HG02870 (cell line): ENCODE data around the gene C1QB.

ENCODE experiments used
- ATAC-seq: cut with Tn5 transposase; IDR thresholded peaks from one replicate; pipeline ENCODE4 v1.9.1; 2021; ENCODE audit warnings: mild to moderate bottlenecking, moderate library complexity; ENCODE audit not compliant: unreplicated experiment

The C1QB gene

DNA sequence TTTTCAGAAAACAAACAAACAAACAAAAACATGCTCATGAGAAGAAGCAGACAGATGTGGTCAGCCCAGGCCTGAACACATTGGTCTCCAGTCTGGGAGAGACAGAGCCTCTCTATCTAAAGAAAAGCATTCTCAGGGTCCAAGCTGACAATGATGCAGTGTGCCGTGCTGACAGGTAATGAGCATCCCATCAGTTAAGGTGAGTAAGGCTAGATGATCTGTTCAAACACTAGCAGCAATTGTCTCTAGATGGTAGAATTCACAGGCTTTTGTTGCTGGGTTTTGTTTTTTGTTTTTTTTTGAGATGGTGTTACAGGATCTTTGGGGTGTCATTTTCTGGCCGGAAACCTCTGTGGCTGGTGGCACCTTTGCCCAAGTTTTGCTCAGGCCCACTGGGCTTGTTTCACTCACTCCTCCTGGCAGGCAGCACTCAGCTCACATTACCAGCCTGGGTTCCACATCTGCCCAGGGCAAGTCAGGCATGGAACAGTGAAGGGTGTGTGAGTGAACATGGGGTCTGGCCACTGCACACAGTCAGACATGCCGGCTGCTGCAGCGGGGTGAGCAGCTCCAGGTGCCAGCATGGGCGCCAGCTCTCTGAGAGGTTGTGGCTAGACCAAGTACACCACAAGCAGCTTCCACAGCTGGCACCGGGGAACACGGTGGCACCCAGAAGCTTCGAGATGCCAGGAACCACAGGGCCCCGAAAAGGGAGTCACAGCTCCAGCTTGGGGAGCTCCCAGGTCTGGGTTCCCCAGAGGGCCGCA, 19.2 kb upstream of the C1QB start:
- no peak for ATAC-seq

DNA sequence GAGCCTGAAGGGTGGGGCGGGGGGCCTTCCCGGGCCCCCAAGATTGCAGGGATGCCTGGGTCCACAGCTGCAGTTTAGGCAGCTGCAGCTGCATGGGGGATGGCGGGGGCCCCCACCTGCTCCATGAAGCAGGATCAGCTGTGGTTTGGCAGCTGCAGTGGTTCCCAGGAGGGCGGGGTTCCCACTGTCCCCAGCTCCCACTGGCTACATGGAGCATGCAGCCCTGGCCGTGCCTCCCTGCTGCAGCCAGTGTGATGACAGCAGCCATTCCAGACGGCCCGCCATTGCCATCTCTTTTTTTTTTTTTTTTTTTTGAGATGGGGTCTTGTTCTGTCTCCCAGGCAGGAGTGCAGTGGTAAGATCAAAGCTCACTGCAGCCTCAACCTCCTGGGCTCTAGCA, 17.6 kb upstream of the C1QB start:
- ATAC-seq, result no peak

DNA sequence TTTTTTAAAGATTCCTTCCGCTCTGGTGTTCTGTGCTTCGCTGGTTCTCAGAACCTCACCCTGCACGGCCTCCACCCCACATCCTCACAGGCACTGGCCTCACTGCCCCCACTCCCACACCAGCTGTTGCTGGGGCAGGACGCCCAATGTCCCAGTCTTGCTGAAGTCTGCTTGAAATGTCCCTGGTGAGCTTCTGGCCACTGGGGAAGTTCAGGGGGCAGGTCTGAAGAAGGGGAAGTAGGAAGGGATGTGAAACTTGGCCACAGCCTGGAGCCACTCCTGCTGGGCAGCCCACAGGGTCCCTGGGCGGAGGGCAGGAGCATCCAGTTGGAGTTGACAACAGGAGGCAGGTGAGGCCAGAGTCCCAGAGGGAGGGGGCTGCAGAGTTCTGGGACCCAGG, 16.7 kb upstream of the C1QB start, which contains the start of gene C1QA:
Gene C1QA (plus strand): TSS at position 276 of the 400 bp plus-strand sequence. CDS start 989 bp downstream, outside the sequence.
- ATAC-seq, result no peak

DNA sequence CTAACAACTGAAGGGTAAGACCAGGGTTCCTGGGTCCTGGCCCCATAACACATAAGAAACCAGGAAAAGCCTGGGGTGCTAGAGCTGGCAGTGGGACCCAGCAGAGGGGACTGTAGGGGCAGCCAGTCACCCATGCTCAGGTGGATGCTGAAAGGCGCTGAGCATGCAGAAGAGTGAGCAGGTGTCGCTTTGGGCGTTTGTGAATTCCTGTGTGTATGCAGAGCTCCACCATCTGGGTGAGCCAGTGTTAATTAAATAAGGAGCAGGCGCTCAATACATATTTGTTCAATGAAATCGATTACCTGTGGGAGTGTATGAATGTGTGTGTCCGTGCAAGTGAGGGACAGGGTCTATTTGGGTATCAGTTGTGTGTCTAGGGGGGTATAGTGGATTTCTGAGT, 16.1 kb upstream of the C1QB start:
- no peak for ATAC-seq

DNA sequence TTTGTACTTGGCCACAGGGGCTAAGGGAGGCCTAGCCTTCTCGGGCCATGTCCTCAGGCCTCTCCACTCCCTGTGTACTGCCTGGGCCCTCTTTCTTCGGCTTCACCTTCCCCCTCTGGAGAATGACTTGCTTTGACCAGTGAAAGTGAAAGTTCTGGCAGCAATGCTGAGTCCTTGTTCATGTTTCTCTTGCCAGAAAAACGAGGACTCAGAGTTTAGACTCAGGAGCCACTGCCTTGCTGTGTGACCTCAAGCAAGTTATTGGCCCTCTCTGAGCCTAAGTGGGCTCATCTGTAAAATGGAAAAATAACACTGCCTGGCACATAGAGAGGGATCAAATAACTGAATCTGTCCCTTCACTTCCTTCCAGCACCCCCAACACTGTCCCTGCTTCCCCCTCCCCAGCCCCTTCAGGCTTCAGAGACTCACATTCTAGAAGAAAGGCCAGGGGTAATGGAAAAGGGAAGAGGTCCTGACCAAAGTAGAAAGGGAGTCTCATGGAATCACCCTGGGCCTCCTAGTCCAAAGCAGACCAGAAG, 15.1 kb upstream of the C1QB start:
- ATAC-seq, result no peak

DNA sequence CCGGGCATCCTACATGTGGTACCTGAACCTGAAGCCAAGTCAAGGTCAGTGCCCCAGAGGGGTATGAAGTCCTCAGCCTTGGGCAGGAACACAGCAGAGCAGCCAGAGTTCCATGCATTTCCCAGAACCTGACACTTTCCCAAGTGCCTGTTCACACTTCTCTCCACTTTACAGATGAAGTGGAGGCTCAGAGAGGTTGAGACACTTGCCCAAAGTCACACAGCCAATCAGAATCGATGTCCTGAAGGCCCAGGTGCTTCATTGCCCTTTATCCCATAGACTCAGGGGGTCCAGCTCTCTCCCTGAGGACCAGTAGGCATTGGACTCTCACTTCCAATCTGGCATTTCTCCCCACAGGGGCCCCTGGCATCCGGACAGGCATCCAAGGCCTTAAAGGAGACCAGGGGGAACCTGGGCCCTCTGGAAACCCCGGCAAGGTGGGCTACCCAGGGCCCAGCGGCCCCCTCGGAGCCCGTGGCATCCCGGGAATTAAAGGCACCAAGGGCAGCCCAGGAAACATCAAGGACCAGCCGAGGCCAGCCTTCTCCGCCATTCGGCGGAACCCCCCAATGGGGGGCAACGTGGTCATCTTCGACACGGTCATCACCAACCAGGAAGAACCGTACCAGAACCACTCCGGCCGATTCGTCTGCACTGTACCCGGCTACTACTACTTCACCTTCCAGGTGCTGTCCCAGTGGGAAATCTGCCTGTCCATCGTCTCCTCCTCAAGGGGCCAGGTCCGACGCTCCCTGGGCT, 14.4 kb upstream of the C1QB start:
- ATAC-seq, result no peak

DNA sequence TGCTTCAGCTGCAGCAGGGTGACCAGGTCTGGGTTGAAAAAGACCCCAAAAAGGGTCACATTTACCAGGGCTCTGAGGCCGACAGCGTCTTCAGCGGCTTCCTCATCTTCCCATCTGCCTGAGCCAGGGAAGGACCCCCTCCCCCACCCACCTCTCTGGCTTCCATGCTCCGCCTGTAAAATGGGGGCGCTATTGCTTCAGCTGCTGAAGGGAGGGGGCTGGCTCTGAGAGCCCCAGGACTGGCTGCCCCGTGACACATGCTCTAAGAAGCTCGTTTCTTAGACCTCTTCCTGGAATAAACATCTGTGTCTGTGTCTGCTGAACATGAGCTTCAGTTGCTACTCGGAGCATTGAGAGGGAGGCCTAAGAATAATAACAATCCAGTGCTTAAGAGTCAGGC, 13.8 kb upstream of the C1QB start:
- ATAC-seq, result no peak

DNA sequence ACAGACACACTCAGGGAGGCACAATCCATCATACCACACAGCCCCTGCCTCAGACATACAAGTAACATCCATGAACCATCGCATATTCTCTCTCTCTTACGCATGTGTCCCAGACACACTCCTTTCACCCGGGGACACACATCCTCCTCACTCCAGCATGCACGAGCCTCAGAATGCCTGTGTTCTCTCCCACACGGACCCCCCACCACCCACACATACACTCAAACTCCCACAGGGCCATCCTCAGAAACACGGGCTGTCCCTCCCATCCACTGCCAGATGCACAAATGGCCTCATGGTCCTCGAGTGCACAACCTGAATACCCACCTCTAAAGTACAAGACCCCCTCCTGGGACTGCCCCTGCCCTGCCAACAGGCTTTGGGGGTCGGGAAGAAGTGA, 11.8 kb upstream of the C1QB start:
- ATAC-seq, result no peak

DNA sequence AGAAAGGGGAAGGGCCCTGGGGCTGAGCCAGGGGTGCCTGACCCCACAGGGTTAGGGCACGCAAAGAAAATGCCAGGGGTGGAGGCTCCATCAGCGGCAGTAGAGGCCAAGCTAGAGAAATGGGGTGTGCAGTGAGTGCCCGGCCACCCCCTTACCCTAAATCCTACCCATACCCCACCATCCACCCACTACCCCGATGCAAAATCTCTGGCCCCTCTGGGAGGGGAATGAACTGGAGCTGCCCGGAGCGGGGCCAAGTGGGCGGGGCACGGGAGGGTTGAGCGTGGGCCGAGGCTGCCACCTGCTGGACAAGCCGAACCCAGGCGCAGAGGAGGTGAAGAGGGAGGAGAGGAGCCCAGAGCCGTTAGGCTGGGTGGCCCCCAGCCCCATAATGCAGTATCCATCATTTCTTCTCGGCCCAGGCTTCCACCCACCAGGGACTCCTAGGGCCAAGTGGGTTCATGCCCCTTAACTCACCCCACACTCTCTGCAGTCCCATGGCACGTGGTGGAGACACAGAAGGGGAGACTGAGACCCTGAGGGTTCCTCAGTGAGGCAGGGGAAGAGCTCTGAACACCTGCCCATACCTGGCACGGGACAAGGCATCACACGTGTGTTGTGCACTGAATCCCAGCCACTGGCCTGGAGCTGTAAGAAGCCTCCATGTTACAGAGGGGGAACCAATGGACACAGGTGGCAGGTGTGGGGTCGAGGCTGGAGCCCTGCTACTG, 11.0 kb upstream of the C1QB start:
- no peak for ATAC-seq

DNA sequence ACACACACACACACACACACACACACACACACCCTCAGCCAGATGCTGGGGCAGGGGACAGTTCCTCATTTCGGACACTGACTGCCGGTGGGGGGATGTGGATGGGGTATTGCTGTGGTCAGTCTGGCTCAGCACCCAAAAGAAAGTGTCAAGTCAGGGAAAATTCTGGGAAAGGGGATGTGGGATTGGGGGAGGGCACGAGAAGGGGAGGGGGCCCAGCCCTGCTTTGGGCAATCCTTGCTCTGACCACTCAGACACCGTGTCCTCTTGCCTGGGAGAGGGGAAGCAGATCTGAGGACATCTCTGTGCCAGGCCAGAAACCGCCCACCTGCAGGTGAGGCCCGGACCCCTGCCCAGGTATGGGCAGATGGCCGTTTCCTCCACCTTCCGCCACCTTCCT, 9.7 kb upstream of the C1QB start, which contains the start of gene C1QC:
Gene C1QC (plus strand): TSS at position 253 of the 400 bp plus-strand sequence. CDS start 391 bp downstream, outside the sequence.
- no peak for ATAC-seq

DNA sequence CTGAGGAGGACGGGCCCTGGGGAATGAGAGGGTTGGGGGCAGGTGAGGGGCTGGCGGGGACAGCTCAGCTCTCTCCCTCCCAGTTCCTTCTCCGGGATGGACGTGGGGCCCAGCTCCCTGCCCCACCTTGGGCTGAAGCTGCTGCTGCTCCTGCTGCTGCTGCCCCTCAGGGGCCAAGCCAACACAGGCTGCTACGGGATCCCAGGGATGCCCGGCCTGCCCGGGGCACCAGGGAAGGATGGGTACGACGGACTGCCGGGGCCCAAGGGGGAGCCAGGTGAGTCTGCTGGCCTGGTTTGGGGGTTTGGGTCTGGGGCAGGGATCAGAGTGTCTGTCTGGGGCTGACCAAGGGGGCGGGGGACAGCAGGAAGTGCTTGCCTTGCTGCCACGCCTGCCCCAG, 9.1 kb upstream of the C1QB start:
- ATAC-seq, result no peak

DNA sequence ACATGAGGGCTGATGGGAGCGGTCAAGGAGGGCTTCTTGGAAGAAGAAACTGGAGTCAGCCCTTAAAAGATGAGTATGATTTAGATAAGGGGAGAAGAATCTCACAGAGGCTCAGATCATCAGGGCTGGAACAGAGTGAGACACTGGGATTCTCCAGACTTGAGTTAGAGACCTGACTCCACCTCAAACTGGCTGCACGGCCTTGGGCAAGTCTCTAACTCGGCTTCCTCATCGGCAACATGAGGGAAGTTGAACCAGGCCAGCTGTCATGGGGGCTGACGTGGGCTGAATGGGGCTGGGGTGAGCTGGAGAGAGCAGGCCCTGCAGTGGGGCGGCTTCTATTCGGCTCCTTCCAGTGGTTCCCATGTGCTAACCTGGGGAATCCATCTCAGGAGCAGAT, 7.1 kb upstream of the C1QB start:
- no peak for ATAC-seq

DNA sequence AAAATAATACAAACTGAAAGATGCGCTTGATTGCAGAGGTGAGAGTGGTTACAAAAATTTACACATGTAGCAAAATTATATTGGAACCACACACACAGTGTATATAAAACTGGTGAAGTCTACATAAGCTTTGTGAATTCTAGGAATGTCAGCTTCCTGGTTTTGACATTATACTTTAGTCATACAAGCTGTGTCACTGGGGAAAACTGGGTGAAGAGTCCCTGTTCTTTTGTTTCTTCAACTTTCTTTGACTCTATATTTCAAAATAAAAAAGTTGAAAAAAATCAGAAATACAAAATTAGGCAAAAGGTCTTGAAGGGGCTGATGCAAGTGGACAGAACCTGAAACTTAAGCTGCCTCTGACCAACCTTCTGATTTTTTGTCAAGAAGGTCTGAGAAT, 6.7 kb upstream of the C1QB start:
- ATAC-seq, result no peak

DNA sequence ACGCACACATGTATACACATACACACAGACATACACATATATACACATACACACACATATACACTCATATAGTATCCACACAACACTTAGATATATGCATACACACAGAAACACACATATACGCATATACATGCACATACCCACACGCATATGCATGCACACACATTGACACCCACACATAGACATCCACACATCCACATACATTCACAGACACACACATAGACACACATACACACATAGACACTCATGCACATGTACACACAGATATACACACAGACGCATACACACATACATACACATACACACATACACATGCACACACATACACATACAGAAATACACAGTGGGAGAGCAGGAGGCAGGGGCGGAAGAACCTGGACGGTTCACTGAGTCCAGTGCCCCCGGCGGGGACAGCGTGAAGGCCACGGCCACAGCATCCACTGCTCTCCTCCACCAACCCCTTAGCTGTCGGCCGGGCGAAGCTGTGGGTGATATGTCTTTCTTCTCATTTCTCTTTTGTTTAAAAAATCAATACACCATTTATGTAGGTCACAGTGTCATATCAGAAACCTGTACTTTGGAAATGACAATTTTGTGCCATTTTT, 2.8 kb upstream of the C1QB start:
- ATAC-seq, result no peak

DNA sequence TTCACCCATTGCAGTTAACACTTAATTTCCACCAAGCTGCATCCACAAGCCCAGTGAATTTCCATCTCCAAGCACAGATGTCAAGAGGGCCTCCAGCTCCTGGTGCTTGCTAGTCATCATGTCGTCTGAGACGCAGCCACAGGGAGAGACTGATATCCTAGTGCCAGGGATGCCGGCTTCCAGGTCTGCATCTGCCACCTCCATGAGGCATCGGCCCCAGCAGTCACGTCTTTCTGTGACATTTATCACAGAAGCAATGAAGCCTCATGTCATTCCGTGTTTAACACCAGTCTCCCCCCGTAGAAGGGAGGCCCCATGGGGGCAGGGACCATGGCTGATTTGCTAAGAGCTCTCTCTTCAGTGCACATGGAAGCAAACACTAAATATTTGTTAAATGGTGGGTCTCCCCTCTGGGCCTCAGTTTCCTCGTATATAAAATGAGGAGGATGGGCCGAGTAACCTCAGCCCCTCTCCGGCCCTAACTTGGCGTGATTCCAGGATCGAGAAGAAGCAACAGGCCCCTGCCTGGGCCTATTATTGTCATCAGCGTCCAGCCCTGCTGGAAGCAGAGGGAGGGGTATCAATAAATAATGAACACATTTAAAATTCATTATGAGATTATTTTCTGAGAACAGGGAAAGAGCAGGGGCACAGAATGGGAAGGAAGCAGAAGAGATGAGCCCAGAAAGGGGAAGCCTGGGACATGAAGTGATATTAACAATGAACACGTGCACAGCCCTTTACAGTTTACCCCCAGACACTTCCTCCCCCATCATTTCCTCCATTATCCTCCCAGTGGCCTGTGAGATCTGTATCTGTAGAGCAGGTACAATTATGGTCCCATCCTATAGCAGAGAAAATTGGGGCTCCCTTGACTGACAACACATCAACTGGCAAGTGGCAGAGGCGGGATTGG, 837 bp upstream of the C1QB start:
- no peak for ATAC-seq

DNA sequence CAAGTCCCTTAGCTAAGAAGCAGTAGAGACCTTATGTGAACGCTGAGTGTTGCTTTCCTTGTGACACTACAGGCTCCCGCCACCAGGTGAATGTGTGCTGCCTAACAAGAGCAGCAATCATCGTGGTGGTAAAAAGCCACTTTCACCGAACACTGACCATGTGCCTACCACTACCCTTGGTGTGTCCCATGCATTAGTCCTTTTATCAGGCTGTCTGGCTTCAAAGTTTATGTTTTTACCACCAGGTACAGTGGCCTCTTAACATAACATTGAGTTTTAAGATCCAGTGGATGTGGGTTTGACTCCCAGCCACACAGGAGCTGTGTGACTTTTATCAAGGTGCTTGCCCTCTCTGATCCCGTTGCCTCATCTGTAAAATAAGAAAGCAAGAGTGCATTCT, 1.7 kb downstream of the C1QB start:
- ATAC-seq, result no peak

DNA sequence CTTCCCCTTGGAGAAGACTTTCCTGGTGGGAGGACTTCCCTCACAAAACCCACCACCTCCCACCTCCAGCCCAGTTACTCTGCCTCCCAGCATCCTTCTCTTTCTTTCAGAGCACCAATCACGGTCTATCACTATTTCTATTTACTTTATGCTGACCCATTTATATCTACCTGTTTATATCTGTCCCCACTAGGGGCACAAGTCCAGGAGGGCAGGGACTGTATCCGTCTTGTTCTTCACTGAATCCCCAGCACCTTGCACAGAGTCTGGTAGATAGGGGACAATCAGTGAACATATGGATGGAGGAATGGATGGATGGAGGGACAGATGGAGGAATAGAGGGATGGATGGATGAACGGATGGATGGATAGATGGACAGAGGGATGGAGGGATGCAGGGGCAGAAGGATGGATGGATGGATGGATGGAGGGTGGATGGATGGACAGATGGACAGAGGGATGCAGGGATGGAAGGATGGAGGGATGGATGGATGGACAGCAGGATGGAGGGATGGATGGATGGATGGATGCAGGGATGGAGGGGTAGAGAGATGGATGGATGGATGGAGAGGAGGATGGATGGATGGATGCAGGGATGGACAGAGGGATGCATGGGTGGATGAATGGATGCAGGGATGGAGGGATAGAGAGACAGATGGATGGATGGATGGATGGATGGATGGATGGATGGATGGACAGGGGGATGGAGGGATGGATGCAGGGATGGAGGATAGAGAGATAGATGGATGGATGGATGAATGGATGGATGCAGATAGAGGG, 5.5 kb downstream of the C1QB start:
- ATAC-seq, result no peak

DNA sequence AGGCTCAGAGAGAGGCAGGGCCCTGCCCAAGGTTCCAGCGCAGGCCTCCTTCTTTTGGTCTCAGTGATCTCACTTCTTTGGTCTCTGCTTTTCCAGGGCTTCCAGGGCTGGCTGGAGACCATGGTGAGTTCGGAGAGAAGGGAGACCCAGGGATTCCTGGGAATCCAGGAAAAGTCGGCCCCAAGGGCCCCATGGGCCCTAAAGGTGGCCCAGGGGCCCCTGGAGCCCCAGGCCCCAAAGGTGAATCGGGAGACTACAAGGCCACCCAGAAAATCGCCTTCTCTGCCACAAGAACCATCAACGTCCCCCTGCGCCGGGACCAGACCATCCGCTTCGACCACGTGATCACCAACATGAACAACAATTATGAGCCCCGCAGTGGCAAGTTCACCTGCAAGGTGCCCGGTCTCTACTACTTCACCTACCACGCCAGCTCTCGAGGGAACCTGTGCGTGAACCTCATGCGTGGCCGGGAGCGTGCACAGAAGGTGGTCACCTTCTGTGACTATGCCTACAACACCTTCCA, 7.7 kb downstream of the C1QB start:
- no peak for ATAC-seq

DNA sequence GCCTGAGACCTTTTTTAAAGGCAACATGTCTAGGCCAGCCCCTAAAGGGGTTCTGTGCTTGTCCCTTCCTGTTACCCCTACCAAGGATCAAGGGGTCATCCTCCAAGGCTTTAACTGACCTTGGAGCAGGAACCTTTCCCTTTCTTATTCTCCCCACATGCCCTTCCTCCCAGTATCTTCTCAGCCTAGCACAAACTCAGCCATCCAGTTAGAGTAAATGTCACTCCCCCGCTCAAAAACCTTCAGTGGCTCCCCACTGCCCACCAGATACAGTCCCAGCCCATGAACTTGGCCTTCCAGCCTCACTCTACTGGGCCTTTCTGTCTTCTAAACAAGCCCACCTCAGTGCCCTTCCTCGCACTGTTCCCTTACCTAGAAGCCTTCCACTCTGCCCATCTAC, 8.8 kb downstream of the C1QB start:
- no peak for ATAC-seq
